HEK293 (cell line): ENCODE data around the gene COPS4.
A peak's percentile ranks its signal among the peaks of the same experiment; 100 is the strongest.

Experiments used
- CTCF ChIA-PET: fragments of 350-600 bp; formaldehyde crosslinking; extraction: SDS; loops from one replicate; lab custom pipeline; 2021; ENCODE audit warnings: antibody characterized with exemption; lab: Yijun Ruan, JAX
- POLR2A ChIA-PET: fragments of 300-600 bp; formaldehyde crosslinking; extraction: SDS; loops from one replicate; lab custom pipeline; 2020; ENCODE audit warnings: antibody characterized with exemption, inconsistent platforms; lab: Yijun Ruan, JAX
- H3K27ac ChIP-seq: fragments of 200-500 bp; sonication (Bioruptor generic); 2 replicates; pipeline ENCODE4 v1.5.1; 2014; ENCODE audit warnings: low read depth, low read length, control low read depth, inconsistent platforms; ENCODE audit errors: extremely low read depth
- H3K36me3 ChIP-seq, 2 experiments: fragments of 200-500 bp in 1 of 2; sonication (Bioruptor generic) in 1 of 2; 1 replicate in 1 of 2; 2 replicates in 1 of 2; pipeline ENCODE4 v1.5.1; 2014 to 2017; ENCODE audit warnings: inconsistent platforms in 2 of 2, low read length in 2 of 2; ENCODE audit not compliant: control insufficient read depth in 2 of 2, insufficient read depth in 1 of 2
- H3K4me1 ChIP-seq: fragments of 200-500 bp; sonication (Bioruptor generic); 2 replicates; pipeline ENCODE4 v1.5.1; 2014; ENCODE audit warnings: mild to moderate bottlenecking, low read length, inconsistent platforms; ENCODE audit not compliant: control insufficient read depth, insufficient read depth
- H3K4me3 ChIP-seq: 2 replicates; pipeline ENCODE4 v1.5.1; 2011; ENCODE audit warnings: low read depth, mild to moderate bottlenecking, control low read depth, low read length, moderate library complexity
- H3K9me3 ChIP-seq: fragments of 200-500 bp; sonication (Bioruptor generic); 2 replicates; pipeline ENCODE4 v1.5.1; 2014; ENCODE audit warnings: low read depth, low read length, inconsistent platforms; ENCODE audit not compliant: control insufficient read depth, insufficient read depth
- BCL11A ChIP-seq: fragments of 450-650 bp; formaldehyde crosslinking; IDR thresholded peaks from 2 replicates; pipeline ENCODE4 v1.5.1; 2016; ENCODE audit warnings: low read depth, missing biosample characterization, missing genetic modification characterization
- ZBTB48 ChIP-seq: fragments of 450-650 bp; formaldehyde crosslinking; IDR thresholded peaks from 2 replicates; pipeline ENCODE4 v1.5.1; 2016; ENCODE audit warnings: missing biosample characterization, missing genetic modification characterization
- ZNF202 ChIP-seq: fragments of 450-650 bp; formaldehyde crosslinking; IDR thresholded peaks from 2 replicates; pipeline ENCODE4 v1.5.1; 2016; ENCODE audit warnings: missing biosample characterization, missing genetic modification characterization, borderline replicate concordance
- ZNF214 ChIP-seq: fragments of 450-650 bp; formaldehyde crosslinking; IDR thresholded peaks from 2 replicates; pipeline ENCODE4 v1.5.1; 2017; ENCODE audit warnings: missing biosample characterization, mild to moderate bottlenecking, missing genetic modification characterization, borderline replicate concordance
- ZNF324 ChIP-seq: fragments of 450-650 bp; formaldehyde crosslinking; IDR thresholded peaks from 2 replicates; pipeline ENCODE4 v1.5.1; 2016; ENCODE audit warnings: missing biosample characterization, missing genetic modification characterization
- ZNF335 ChIP-seq: fragments of 450-650 bp; formaldehyde crosslinking; conservative IDR thresholded peaks from 2 replicates; pipeline ENCODE4 v1.5.1; 2016; ENCODE audit warnings: missing biosample characterization, missing genetic modification characterization
- ZNF561 ChIP-seq: fragments of 450-650 bp; IDR thresholded peaks from 2 replicates; pipeline ENCODE4 v1.5.1; 2018; ENCODE audit warnings: missing biosample characterization, missing genetic modification characterization, borderline replicate concordance
- ZNF701 ChIP-seq: fragments of 450-650 bp; formaldehyde crosslinking; IDR thresholded peaks from 2 replicates; pipeline ENCODE4 v1.5.1; 2016; ENCODE audit warnings: missing biosample characterization, missing genetic modification characterization
- TF ChIP-seq, protein P1 (sequence below): fragments of 450-650 bp; formaldehyde crosslinking; IDR thresholded peaks from 2 replicates; pipeline ENCODE4 v1.5.1; 2016; ENCODE audit warnings: missing biosample characterization, missing genetic modification characterization
- TF ChIP-seq, protein P2 (sequence below): fragments of 450-650 bp; formaldehyde crosslinking; IDR thresholded peaks from 2 replicates; pipeline ENCODE4 v1.5.1; 2016; ENCODE audit warnings: missing biosample characterization, missing genetic modification characterization
- TF ChIP-seq, protein P3 (sequence below): fragments of 450-650 bp; formaldehyde crosslinking; conservative IDR thresholded peaks from 2 replicates; pipeline ENCODE4 v1.5.1; 2016; ENCODE audit warnings: low read depth, missing biosample characterization, missing genetic modification characterization
- TF ChIP-seq, protein P4 (sequence below): fragments of 450-650 bp; IDR thresholded peaks from 2 replicates; pipeline ENCODE4 v1.5.1; 2018; ENCODE audit warnings: missing biosample characterization, mild to moderate bottlenecking, missing genetic modification characterization
- TF ChIP-seq, protein P5 (sequence below): fragments of 450-650 bp; formaldehyde crosslinking; IDR thresholded peaks from 2 replicates; pipeline ENCODE4 v1.5.0; 2017; ENCODE audit warnings: missing biosample characterization, missing genetic modification characterization, borderline replicate concordance
- TF ChIP-seq, protein P6 (sequence below): fragments of 450-650 bp; formaldehyde crosslinking; IDR thresholded peaks from 2 replicates; pipeline ENCODE4 v1.5.1; 2016; ENCODE audit warnings: missing biosample characterization, missing genetic modification characterization
- TF ChIP-seq, protein P7 (sequence below): fragments of 450-650 bp; formaldehyde crosslinking; IDR thresholded peaks from 2 replicates; pipeline ENCODE4 v1.5.1; 2017; ENCODE audit warnings: missing biosample characterization, missing genetic modification characterization
- TF ChIP-seq, protein P8 (sequence below): fragments of 450-650 bp; formaldehyde crosslinking; IDR thresholded peaks from 2 replicates; pipeline ENCODE4 v1.5.1; 2016; ENCODE audit warnings: missing biosample characterization, missing genetic modification characterization

The COPS4 gene

DNA sequence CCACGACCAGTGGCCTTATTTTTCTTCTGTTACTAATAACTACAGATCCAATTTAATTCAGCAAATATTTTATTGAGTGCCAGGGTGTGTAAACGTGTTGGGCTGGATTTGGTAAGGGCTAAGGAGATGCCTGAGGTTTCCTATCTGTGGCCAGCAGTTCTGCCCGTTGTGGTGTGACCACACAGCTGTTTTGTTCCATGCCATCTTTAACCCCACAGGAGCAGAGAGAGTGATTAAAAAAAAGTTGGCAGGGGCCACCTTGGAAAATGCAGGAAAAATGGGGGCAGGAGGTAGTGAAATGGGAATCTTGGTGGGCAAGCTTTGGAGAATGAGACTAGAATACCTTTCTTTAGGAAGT lies 78.4 kb downstream of the COPS4 start (continued):
- TF ChIP-seq, protein P1, sequence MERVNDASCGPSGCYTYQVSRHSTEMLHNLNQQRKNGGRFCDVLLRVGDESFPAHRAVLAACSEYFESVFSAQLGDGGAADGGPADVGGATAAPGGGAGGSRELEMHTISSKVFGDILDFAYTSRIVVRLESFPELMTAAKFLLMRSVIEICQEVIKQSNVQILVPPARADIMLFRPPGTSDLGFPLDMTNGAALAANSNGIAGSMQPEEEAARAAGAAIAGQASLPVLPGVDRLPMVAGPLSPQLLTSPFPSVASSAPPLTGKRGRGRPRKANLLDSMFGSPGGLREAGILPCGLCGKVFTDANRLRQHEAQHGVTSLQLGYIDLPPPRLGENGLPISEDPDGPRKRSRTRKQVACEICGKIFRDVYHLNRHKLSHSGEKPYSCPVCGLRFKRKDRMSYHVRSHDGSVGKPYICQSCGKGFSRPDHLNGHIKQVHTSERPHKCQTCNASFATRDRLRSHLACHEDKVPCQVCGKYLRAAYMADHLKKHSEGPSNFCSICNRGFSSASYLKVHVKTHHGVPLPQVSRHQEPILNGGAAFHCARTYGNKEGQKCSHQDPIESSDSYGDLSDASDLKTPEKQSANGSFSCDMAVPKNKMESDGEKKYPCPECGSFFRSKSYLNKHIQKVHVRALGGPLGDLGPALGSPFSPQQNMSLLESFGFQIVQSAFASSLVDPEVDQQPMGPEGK = no peak
- TF ChIP-seq, protein P2, sequence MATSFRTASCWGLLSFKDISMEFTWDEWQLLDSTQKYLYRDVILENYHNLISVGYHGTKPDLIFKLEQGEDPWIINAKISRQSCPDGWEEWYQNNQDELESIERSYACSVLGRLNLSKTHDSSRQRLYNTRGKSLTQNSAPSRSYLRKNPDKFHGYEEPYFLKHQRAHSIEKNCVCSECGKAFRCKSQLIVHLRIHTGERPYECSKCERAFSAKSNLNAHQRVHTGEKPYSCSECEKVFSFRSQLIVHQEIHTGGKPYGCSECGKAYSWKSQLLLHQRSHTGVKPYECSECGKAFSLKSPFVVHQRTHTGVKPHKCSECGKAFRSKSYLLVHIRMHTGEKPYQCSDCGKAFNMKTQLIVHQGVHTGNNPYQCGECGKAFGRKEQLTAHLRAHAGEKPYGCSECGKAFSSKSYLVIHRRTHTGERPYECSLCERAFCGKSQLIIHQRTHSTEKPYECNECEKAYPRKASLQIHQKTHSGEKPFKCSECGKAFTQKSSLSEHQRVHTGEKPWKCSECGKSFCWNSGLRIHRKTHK = no peak
- TF ChIP-seq BCL11A (no peak), ZNF202 (tag by site-specific recombination) (no peak), ZNF324 (tag by site-specific recombination) (no peak), ZNF561 (tag by site-specific recombination) (no peak), ZBTB48 (tag by site-specific recombination) (no peak), ZNF701 (tag by site-specific recombination) (no peak)
- TF ChIP-seq, protein P3, sequence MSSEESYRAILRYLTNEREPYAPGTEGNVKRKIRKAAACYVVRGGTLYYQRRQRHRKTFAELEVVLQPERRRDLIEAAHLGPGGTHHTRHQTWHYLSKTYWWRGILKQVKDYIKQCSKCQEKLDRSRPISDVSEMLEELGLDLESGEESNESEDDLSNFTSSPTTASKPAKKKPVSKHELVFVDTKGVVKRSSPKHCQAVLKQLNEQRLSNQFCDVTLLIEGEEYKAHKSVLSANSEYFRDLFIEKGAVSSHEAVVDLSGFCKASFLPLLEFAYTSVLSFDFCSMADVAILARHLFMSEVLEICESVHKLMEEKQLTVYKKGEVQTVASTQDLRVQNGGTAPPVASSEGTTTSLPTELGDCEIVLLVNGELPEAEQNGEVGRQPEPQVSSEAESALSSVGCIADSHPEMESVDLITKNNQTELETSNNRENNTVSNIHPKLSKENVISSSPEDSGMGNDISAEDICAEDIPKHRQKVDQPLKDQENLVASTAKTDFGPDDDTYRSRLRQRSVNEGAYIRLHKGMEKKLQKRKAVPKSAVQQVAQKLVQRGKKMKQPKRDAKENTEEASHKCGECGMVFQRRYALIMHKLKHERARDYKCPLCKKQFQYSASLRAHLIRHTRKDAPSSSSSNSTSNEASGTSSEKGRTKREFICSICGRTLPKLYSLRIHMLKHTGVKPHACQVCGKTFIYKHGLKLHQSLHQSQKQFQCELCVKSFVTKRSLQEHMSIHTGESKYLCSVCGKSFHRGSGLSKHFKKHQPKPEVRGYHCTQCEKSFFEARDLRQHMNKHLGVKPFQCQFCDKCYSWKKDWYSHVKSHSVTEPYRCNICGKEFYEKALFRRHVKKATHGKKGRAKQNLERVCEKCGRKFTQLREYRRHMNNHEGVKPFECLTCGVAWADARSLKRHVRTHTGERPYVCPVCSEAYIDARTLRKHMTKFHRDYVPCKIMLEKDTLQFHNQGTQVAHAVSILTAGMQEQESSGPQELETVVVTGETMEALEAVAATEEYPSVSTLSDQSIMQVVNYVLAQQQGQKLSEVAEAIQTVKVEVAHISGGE = no peak
- TF ChIP-seq, protein P4, sequence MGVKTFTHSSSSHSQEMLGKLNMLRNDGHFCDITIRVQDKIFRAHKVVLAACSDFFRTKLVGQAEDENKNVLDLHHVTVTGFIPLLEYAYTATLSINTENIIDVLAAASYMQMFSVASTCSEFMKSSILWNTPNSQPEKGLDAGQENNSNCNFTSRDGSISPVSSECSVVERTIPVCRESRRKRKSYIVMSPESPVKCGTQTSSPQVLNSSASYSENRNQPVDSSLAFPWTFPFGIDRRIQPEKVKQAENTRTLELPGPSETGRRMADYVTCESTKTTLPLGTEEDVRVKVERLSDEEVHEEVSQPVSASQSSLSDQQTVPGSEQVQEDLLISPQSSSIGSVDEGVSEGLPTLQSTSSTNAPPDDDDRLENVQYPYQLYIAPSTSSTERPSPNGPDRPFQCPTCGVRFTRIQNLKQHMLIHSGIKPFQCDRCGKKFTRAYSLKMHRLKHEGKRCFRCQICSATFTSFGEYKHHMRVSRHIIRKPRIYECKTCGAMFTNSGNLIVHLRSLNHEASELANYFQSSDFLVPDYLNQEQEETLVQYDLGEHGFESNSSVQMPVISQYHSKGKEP (tag by site-specific recombination) = no peak
- TF ChIP-seq, protein P5, sequence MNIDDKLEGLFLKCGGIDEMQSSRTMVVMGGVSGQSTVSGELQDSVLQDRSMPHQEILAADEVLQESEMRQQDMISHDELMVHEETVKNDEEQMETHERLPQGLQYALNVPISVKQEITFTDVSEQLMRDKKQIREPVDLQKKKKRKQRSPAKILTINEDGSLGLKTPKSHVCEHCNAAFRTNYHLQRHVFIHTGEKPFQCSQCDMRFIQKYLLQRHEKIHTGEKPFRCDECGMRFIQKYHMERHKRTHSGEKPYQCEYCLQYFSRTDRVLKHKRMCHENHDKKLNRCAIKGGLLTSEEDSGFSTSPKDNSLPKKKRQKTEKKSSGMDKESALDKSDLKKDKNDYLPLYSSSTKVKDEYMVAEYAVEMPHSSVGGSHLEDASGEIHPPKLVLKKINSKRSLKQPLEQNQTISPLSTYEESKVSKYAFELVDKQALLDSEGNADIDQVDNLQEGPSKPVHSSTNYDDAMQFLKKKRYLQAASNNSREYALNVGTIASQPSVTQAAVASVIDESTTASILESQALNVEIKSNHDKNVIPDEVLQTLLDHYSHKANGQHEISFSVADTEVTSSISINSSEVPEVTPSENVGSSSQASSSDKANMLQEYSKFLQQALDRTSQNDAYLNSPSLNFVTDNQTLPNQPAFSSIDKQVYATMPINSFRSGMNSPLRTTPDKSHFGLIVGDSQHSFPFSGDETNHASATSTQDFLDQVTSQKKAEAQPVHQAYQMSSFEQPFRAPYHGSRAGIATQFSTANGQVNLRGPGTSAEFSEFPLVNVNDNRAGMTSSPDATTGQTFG (tag by site-specific recombination) = no peak
- TF ChIP-seq, protein P6, sequence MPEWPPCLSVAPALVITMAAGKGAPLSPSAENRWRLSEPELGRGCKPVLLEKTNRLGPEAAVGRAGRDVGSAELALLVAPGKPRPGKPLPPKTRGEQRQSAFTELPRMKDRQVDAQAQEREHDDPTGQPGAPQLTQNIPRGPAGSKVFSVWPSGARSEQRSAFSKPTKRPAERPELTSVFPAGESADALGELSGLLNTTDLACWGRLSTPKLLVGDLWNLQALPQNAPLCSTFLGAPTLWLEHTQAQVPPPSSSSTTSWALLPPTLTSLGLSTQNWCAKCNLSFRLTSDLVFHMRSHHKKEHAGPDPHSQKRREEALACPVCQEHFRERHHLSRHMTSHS = no peak

DNA sequence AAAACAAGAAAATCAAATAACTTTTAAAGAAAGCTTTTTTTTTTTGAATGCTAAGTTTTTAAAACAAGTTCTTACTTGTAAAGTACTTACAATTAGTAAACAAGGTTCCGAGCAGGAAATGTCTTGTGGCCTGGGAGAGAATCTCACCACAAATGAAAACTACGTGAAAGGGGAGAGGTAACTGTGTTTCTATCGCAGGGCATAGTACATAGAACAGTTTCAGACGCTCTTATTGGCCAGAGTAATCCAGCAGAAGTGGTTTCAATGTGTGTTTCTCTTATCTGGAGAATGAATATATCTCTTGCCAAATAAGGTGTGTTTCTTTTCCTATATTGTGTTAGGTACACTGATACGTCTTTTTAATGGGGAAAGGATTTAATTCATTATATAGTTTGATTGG lies 79.6 kb downstream of the COPS4 start, which contains the start of gene PLAC8:
PLAC8 (minus strand) TSS at position 154 of the 400 bp plus-strand sequence. CDS start 6,808 bp downstream, outside the sequence.
- Histone ChIP-seq H3K4me3 (no peak within 1 kb of the TSS), H3K27ac (no peak within 1 kb of the TSS), H3K4me1 (no peaks in the 10 kb centered on the region), H3K36me3 (no peaks in the 10 kb centered on the region), H3K9me3 (no peaks in the 10 kb centered on the region)
- ChIA-PET CTCF (interaction anchor here (0.7 kb wide), 1 partner anchor 737 kb away, joined by 3 read pairs; no protein-coding TSS in a partner anchor), POLR2A (no interaction called here)
- TF ChIP-seq, protein P7, sequence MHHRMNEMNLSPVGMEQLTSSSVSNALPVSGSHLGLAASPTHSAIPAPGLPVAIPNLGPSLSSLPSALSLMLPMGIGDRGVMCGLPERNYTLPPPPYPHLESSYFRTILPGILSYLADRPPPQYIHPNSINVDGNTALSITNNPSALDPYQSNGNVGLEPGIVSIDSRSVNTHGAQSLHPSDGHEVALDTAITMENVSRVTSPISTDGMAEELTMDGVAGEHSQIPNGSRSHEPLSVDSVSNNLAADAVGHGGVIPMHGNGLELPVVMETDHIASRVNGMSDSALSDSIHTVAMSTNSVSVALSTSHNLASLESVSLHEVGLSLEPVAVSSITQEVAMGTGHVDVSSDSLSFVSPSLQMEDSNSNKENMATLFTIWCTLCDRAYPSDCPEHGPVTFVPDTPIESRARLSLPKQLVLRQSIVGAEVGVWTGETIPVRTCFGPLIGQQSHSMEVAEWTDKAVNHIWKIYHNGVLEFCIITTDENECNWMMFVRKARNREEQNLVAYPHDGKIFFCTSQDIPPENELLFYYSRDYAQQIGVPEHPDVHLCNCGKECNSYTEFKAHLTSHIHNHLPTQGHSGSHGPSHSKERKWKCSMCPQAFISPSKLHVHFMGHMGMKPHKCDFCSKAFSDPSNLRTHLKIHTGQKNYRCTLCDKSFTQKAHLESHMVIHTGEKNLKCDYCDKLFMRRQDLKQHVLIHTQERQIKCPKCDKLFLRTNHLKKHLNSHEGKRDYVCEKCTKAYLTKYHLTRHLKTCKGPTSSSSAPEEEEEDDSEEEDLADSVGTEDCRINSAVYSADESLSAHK = peak; percentile 77
- TF ChIP-seq ZNF214 (tag by site-specific recombination) (no peak), ZNF335 (tag by site-specific recombination) (no peak)
- TF ChIP-seq, protein P8, sequence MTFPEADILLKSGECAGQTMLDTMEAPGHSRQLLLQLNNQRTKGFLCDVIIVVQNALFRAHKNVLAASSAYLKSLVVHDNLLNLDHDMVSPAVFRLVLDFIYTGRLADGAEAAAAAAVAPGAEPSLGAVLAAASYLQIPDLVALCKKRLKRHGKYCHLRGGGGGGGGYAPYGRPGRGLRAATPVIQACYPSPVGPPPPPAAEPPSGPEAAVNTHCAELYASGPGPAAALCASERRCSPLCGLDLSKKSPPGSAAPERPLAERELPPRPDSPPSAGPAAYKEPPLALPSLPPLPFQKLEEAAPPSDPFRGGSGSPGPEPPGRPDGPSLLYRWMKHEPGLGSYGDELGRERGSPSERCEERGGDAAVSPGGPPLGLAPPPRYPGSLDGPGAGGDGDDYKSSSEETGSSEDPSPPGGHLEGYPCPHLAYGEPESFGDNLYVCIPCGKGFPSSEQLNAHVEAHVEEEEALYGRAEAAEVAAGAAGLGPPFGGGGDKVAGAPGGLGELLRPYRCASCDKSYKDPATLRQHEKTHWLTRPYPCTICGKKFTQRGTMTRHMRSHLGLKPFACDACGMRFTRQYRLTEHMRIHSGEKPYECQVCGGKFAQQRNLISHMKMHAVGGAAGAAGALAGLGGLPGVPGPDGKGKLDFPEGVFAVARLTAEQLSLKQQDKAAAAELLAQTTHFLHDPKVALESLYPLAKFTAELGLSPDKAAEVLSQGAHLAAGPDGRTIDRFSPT = no peak
- TF ChIP-seq, protein P5 (tag by site-specific recombination) = no peak
